Thymus (tissue), 11 donors: ENCODE results near the gene OR2AG1. TPM values are rescaled to one million over a fixed set of nuclear protein-coding genes. Genes with fewer than 3 reads are reported as not detected.

Experiments
- DNase-seq, 9 donors: peaks; one replicate each; pipeline ENCODE4 v3.0.0-alpha.2; 2013; ENCODE audit warnings: low spot score in 9 of 9, low read depth in 6 of 9, missing footprints in 1 of 9
- H3K27ac ChIP-seq, 2 donors: one replicate each; pipeline ENCODE4 v1.5.1; 2013; ENCODE audit warnings: control low read depth in 1 of 2, low read depth in 1 of 2, low read length in 1 of 2, mild to moderate bottlenecking in 1 of 2, moderate library complexity in 1 of 2
- H3K27me3 ChIP-seq, 2 donors: one replicate each; pipeline ENCODE4 v1.5.1; 2013; ENCODE audit warnings: low read length in 1 of 2; ENCODE audit not compliant: control insufficient read depth in 2 of 2, insufficient read depth in 1 of 2
- H3K36me3 ChIP-seq, 2 donors: one replicate each; pipeline ENCODE4 v1.5.1; 2013; ENCODE audit warnings: low read length in 1 of 2, mild to moderate bottlenecking in 1 of 2, moderate library complexity in 1 of 2; ENCODE audit not compliant: control insufficient read depth in 2 of 2, insufficient read depth in 2 of 2
- H3K4me1 ChIP-seq, 2 donors: one replicate each; pipeline ENCODE4 v1.5.1; 2013; ENCODE audit warnings: low read length in 2 of 2; ENCODE audit not compliant: control insufficient read depth in 2 of 2, insufficient read depth in 2 of 2
- H3K4me3 ChIP-seq, 2 donors: one replicate each; pipeline ENCODE4 v1.5.1; 2013; ENCODE audit warnings: low read length in 2 of 2, control low read depth in 1 of 2, mild to moderate bottlenecking in 1 of 2
- H3K9me3 ChIP-seq, 2 donors: one replicate each; pipeline ENCODE4 v1.5.1; 2013; ENCODE audit warnings: low read length in 1 of 2, mild to moderate bottlenecking in 1 of 2; ENCODE audit not compliant: control insufficient read depth in 2 of 2, insufficient read depth in 1 of 2
- WGBS: extraction: QIAGEN DNeasy Blood & Tissue Kit; methylation state at CpG from one replicate; pipeline ENCODE4 v1.1.7; 2013; 5-methylcytosine and 5-hydroxymethylcytosine counted together
- polyA plus RNA-seq: library from polyadenylated mRNA; stranded (reverse); fragments of 200-250 nt; gene quantifications from one replicate; pipeline ENCODE4 v1.2.3, GENCODE V29; 2013
- total RNA-seq: library from RNA; stranded (reverse); fragments of 120-200 nt; gene quantifications from one replicate; pipeline ENCODE4 v1.2.4, GENCODE V29; 2013
- donor health status: healthy.

OR2AG1 gene
- total and polyA plus RNA-seq, 2 donors: 0.02 TPM; not detected in 1

- Histone ChIP-seq H3K27me3 (no peaks in the 10 kb centered on the region), H3K9me3 (peaks cover 0 to 6% of the 10 kb centered on the region in 2 donors), H3K36me3 (no peaks in the 10 kb centered on the region), H3K27ac (no peak overlapping the region), H3K4me3 (no peak overlapping the region), H3K4me1 (no peaks in the 10 kb centered on the region)
- WGBS: 79% methylated on average over 1 of the region's 1 CpG
- no peak for DNase-seq
These were observed 34.9 kb downstream of the OR2AG1 start for GRCh38 chr11:6817694-6818093.

GRCh38 chr11:6818967-6819366, 36.1 kb downstream of the OR2AG1 start:
- 98% methylated on average over 5 of the region's 5 CpGs for WGBS
- peaks cover 0 to 6% of the 10 kb centered on the region in 2 donors for H3K9me3 ChIP-seq
- no peak for DNase-seq
- no peak overlapping the region for H3K4me3 ChIP-seq
- no peak overlapping the region for H3K27ac ChIP-seq
- H3K4me1 ChIP-seq: no peaks in the 10 kb centered on the region
- H3K36me3 ChIP-seq: no peaks in the 10 kb centered on the region
- no peaks in the 10 kb centered on the region for H3K27me3 ChIP-seq

GRCh38 chr11:6824136-6824823, 41.5 kb downstream of the OR2AG1 start:
- Histone ChIP-seq H3K4me1 (no peaks in the 10 kb centered on the region), H3K27me3 (no peaks in the 10 kb centered on the region), H3K27ac (no peak overlapping the region), H3K4me3 (no peak overlapping the region), H3K9me3 (no peaks in the 10 kb centered on the region), H3K36me3 (no peaks in the 10 kb centered on the region)
- DNase-seq: no peak
- WGBS: 88% methylated on average over 5 of the region's 5 CpGs

GRCh38 chr11:6825231-6825744, 42.5 kb downstream of the OR2AG1 start:
- WGBS: 93% methylated on average over 7 of the region's 7 CpGs
- H3K9me3 ChIP-seq: no peaks in the 10 kb centered on the region
- DNase-seq: no peak

GRCh38 chr11:6828103-6828502, 45.3 kb downstream of the OR2AG1 start:
- DNase-seq: no peak
- 98% methylated on average over 1 of the region's 1 CpG for WGBS
- Histone ChIP-seq H3K36me3 (no peaks in the 10 kb centered on the region), H3K27ac (no peak overlapping the region), H3K9me3 (no peaks in the 10 kb centered on the region), H3K4me3 (no peak overlapping the region), H3K27me3 (no peaks in the 10 kb centered on the region), H3K4me1 (no peaks in the 10 kb centered on the region)

More at GRCh38 chr11:6825231-6825744, 42.5 kb downstream of the OR2AG1 start:
- H3K4me3 ChIP-seq: no peak overlapping the region
- H3K4me1 ChIP-seq: no peaks in the 10 kb centered on the region
- H3K36me3 ChIP-seq: no peaks in the 10 kb centered on the region
- H3K27me3 ChIP-seq: no peaks in the 10 kb centered on the region
- no peak overlapping the region for H3K27ac ChIP-seq

- no peak for DNase-seq
- no peak overlapping the region for H3K4me3 ChIP-seq
- no peaks in the 10 kb centered on the region for H3K9me3 ChIP-seq
- no peaks in the 10 kb centered on the region for H3K4me1 ChIP-seq
- H3K27ac ChIP-seq: no peak overlapping the region
- WGBS: 95% methylated on average over 6 of the region's 6 CpGs
- H3K27me3 ChIP-seq: no peaks in the 10 kb centered on the region
- H3K36me3 ChIP-seq: no peaks in the 10 kb centered on the region
These were observed 50.5 kb downstream of the OR2AG1 start for GRCh38 chr11:6833356-6833755.

- WGBS: 81% methylated on average over 1 of the region's 1 CpG
- H3K27me3 ChIP-seq: no peaks in the 10 kb centered on the region
- no peak overlapping the region for H3K27ac ChIP-seq
- H3K4me1 ChIP-seq: no peaks in the 10 kb centered on the region
- H3K4me3 ChIP-seq: no peak overlapping the region
- H3K9me3 ChIP-seq: no peaks in the 10 kb centered on the region
- H3K36me3 ChIP-seq: no peaks in the 10 kb centered on the region
- no peak for DNase-seq
These were observed 51.2 kb downstream of the OR2AG1 start for GRCh38 chr11:6834021-6834420.

Other genes starting within 250 kb of the OR2AG1 start
- gene RRP8, start 179.4 kb upstream of the OR2AG1 start, total RNA-seq: 22.0 TPM
- 32.2 TPM for gene RRP8, start 179.4 kb upstream of the OR2AG1 start, polyA plus RNA-seq
- gene ILK, start 179.2 kb upstream of the OR2AG1 start, total RNA-seq: 68.6 TPM
- 74.6 TPM for gene ILK, start 179.2 kb upstream of the OR2AG1 start, polyA plus RNA-seq
- gene TAF10, start 170.8 kb upstream of the OR2AG1 start, total RNA-seq: 160 TPM
- 119 TPM for gene TAF10, start 170.8 kb upstream of the OR2AG1 start, polyA plus RNA-seq
- 14.5 TPM for gene TPP1, start 163.6 kb upstream of the OR2AG1 start, total RNA-seq
- gene TPP1, start 163.6 kb upstream of the OR2AG1 start, polyA plus RNA-seq: 59.4 TPM
- 3.2 TPM for gene DCHS1, start 127.2 kb upstream of the OR2AG1 start, total RNA-seq
- gene DCHS1, start 127.2 kb upstream of the OR2AG1 start, polyA plus RNA-seq: 6.5 TPM
- gene MRPL17, start 99.7 kb upstream of the OR2AG1 start, total RNA-seq: 43.8 TPM
- gene MRPL17, start 99.7 kb upstream of the OR2AG1 start, polyA plus RNA-seq: 42.2 TPM
- gene OR2AG2, start 11.0 kb upstream of the OR2AG1 start, total RNA-seq: 0.05 TPM
- 0.05 TPM for gene OR2AG2, start 11.0 kb upstream of the OR2AG1 start, polyA plus RNA-seq
- 0.05 TPM for gene OR6A2, start 16.7 kb downstream of the OR2AG1 start, total RNA-seq
- 0.05 TPM for gene OR6A2, start 16.7 kb downstream of the OR2AG1 start, polyA plus RNA-seq
- gene OR10A5, start 62.7 kb downstream of the OR2AG1 start, total RNA-seq: not detected
- gene OR10A5, start 62.7 kb downstream of the OR2AG1 start, polyA plus RNA-seq: not detected
- not detected for gene OR10A2, start 80.0 kb downstream of the OR2AG1 start, total RNA-seq
- not detected for gene OR10A2, start 80.0 kb downstream of the OR2AG1 start, polyA plus RNA-seq
- not detected for gene OR10A4, start 93.6 kb downstream of the OR2AG1 start, total RNA-seq
- gene OR10A4, start 93.6 kb downstream of the OR2AG1 start, polyA plus RNA-seq: not detected
- gene OR2D2, start 109.5 kb downstream of the OR2AG1 start, total RNA-seq: 0.14 TPM
- gene OR2D2, start 109.5 kb downstream of the OR2AG1 start, polyA plus RNA-seq: not detected
- not detected for gene OR2D3, start 138.0 kb downstream of the OR2AG1 start, total RNA-seq
- not detected for gene OR2D3, start 138.0 kb downstream of the OR2AG1 start, polyA plus RNA-seq
- 5.9 TPM for gene ZNF215, start 143.4 kb downstream of the OR2AG1 start, total RNA-seq
- gene ZNF215, start 143.4 kb downstream of the OR2AG1 start, polyA plus RNA-seq: 2.2 TPM
- gene ZNF214, start 237.3 kb downstream of the OR2AG1 start, total RNA-seq: 0.57 TPM
- 0.64 TPM for gene ZNF214, start 237.3 kb downstream of the OR2AG1 start, polyA plus RNA-seq
- gene NLRP14, start 237.5 kb downstream of the OR2AG1 start, total RNA-seq: 0.94 TPM
- gene NLRP14, start 237.5 kb downstream of the OR2AG1 start, polyA plus RNA-seq: 0.09 TPM